ENCODE results near the gene MLXIP. TPM values are rescaled to one million over a fixed set of nuclear protein-coding genes. Genes with fewer than 3 reads are reported as not detected.

MLXIP gene
- total RNA-seq, 1 experiment from 2014 or later: 46.3 TPM

- Histone ChIP-seq H3K4me3 (replicated peaks in 1 of 2; ENCODE audit: low read depth in 1 of 2, low read length in 2 of 2) (no peak overlapping the region), H3K9ac (ENCODE audit: low read length) (no peak overlapping the region), H2AFZ (ENCODE audit: low read depth, low read length, poor library complexity, severe bottlenecking) (no peak overlapping the region), H3K27me3 (ENCODE audit: insufficient read depth, low read length) (no peaks in the 10 kb centered on the region), H3K79me2 (ENCODE audit: insufficient read depth, low read length) (no peaks in the 10 kb centered on the region), H3K36me3 (ENCODE audit: control insufficient read depth in 1 of 2, insufficient read depth in 2 of 2, low read length in 2 of 2) (no peaks in the 10 kb centered on the region), H3K4me1 (ENCODE audit: control insufficient read depth in 1 of 2, insufficient read depth in 2 of 2, low read length in 2 of 2) (no peaks in the 10 kb centered on the region), H3K9me2 (ENCODE audit: insufficient read depth) (no peaks in the 10 kb centered on the region), H4K20me1 (ENCODE audit: insufficient read depth) (no peaks in the 10 kb centered on the region), H3K9me3 (ENCODE audit: control insufficient read depth in 1 of 2, insufficient read depth in 1 of 2, low read depth in 1 of 2, low read length in 2 of 2) (no peaks in the 10 kb centered on the region), H3K27ac (ENCODE audit: low read depth, low read length) (no peak overlapping the region), H3K4me2 (ENCODE audit: low read length) (no peak overlapping the region)
- RAD21 ChIA-PET (ENCODE audit: low non-redundant PET in 1 of 2, low total read pairs in 2 of 2, uncharacterized antibody in 2 of 2, unreplicated experiment in 2 of 2): no interaction called here
- CTCF ChIA-PET: no interaction called here
- POLR2A ChIA-PET: no interaction called here
- no TSS peak for BruUV-seq (replicated peaks)
- TF ChIP-seq ZFX (IDR thresholded peaks at IDR 0.05): no peak
- no peak for TF ChIP-seq TCF7L2 (IDR thresholded peaks at IDR 0.05; ENCODE audit: borderline replicate concordance, extremely low read depth, insufficient read depth, insufficient read length)
- no peak for TF ChIP-seq SRF (IDR thresholded peaks at IDR 0.05; ENCODE audit: low read depth)
- TF ChIP-seq ELF1 (IDR thresholded peaks at IDR 0.05; ENCODE audit: borderline replicate concordance, low read depth): no peak
- no peak for TF ChIP-seq ATF3 (IDR thresholded peaks at IDR 0.05)
- TF ChIP-seq SP1 (IDR thresholded peaks at IDR 0.05; ENCODE audit: low read depth): no peak
- no peak for TF ChIP-seq CTCF (IDR thresholded peaks at IDR 0.05 in 2 of 3, conservative IDR thresholded peaks at IDR 0.05 in 1 of 3; ENCODE audit: borderline replicate concordance in 1 of 3, insufficient read depth in 1 of 3, low read depth in 2 of 3, low read length in 2 of 3)
- no peak for TF ChIP-seq RAD21 (IDR thresholded peaks at IDR 0.05; ENCODE audit: low read depth)
- TF ChIP-seq ZBTB33 (IDR thresholded peaks at IDR 0.05; ENCODE audit: extremely low read depth, insufficient replicate concordance, low read length): no peak
- no peak for TF ChIP-seq EZH2 (IDR thresholded peaks at IDR 0.05)
- TF ChIP-seq POLR2AphosphoS5 (IDR thresholded peaks at IDR 0.05; ENCODE audit: low read depth, low read length): no peak
- TF ChIP-seq CEBPB (IDR thresholded peaks at IDR 0.05; ENCODE audit: low read depth): no peak
- TF ChIP-seq YY1 (IDR thresholded peaks at IDR 0.05; ENCODE audit: extremely low read depth, insufficient replicate concordance, low read depth, low read length): no peak
- no peak for TF ChIP-seq JUND (IDR thresholded peaks at IDR 0.05)
- no peak for TF ChIP-seq MAX (IDR thresholded peaks at IDR 0.05)
- no peak for TF ChIP-seq REST (IDR thresholded peaks at IDR 0.05; ENCODE audit: low read depth)
- no peak for TF ChIP-seq ZNF274 (IDR thresholded peaks at IDR 0.05; ENCODE audit: low read depth, low read length)
- TF ChIP-seq CBX3 (IDR thresholded peaks at IDR 0.05; ENCODE audit: low read depth): no peak
- no peak for TF ChIP-seq EZH2phosphoT487 (IDR thresholded peaks at IDR 0.05; ENCODE audit: borderline replicate concordance)
- TF ChIP-seq FOSL1 (IDR thresholded peaks at IDR 0.05; ENCODE audit: low read depth): no peak
- ATAC-seq: no peak
- no peak for DNase-seq (ENCODE audit: low read depth, low spot score)
- intact Hi-C loops (cut with micrococcal nuclease): no loop called here
These were observed 71.6 kb downstream of the MLXIP start for GRCh38 chr12:122150127-122150681.

Data from HCT116 (cell line).